Measurements from ENCODE around the gene ADAM8.
"Not testable (repeated sequence)": the region's sequence is repeated elsewhere in the genome, so short reads cannot be mapped to it uniquely, and the experiment has no call there.

Gene ADAM8

DNA sequence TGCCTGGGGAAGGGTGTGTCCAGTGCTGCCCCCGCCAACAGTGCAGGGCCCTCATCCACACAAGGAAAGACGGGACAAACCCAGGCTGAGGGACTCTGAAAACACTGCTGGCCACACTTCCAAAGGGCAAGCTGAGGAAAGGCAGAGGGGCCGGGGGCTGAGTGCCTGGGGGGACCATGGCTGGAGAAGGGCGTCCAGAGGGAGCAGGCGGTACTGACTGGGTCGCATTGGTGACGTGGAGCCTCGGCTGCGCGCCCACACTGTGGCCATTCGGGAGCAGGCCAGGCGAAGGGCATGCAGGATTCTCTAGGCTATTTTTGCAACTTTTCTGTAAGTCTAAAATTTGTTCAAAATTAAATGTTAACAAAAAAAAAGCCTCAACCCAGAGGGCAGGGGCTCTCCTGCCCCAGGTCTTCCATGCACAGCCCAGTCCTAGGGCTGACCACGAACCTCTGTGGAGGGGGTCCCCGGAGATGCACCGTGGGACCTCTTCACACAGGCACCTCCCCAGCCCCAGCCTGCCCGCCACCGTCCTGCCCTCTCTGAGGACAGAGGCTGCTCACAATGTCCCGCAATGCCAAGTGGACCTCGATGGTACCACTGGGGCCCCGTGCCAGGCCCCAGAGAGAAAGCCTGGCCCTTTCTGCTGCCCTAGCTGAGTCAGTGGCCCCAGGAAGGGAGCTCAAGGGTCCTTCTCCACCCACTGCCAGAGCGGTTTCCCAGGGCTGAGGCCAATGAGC, 10.4 kb downstream of the ADAM8 start:
- no peak for DNase-seq

GRCh38 chr10:133265052-133265451, 11.6 kb downstream of the ADAM8 start:
- not testable (repeated sequence) for DNase-seq

DNA sequence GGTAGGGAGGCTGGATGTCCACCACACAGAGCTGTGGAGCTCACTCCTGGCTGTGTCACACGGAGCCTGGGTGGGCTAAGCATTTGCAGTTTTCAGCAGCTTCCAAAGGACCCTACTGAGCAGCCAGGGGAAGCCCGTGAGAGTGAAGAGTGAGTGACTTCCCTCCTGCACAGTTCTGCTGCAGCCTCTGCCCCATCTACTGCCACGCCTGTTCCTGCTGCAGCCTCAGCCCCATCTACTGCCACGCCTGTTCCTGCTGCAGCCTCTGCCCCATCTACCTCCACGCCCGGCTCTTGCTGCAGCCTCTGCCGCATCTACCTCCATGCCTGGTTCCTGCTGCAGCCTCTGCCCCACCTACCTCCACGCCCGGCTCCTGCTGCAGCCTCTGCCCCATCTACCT, 12.2 kb downstream of the ADAM8 start:
- DNase-seq = no peak

DNA sequence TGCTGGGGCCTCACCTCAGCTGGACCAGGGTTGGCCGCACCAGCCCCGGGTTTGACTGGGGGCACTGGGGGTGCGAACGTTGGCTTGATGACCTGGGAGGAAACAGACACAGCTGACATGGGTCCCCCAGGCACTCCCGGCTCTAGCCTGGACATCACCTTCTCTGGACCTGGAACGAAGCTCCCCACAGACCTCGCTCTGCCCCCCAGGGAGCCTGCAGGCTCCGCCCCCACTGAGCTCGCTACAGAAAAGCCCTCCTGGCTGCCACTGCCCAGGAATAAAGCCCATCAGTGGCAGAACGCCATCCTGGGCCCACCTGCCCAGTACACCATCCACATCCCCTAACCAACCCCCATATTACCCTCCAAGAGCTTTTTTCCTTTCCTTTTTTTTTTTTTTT, 13.0 kb downstream of the ADAM8 start:
- no peak for DNase-seq

DNA sequence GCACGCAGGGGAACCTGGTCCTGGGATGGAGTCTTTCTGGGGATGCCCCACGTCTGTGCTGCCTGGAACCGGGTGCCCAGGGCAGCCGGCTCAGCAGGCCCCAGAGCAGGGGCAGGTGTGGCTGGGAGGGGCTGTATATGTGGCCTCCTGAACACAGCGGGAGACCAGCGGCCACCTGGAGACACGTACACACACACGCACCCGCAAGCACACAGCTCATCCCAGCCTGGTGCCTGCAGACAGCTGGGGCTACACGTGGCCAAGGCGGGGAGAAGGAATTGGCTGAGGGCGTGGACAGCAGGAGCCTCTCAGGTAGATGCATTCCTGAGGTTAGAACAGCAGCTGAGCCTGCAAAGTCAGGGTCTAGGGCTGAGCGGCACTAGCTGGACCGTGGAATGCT, 14.0 kb downstream of the ADAM8 start:
- no peak for DNase-seq

- peak; percentile 23 for DNase-seq
Observed at GRCh38 chr10:133261726-133262325, 14.8 kb downstream of the ADAM8 start.

GRCh38 chr10:133260895-133261725, 15.6 kb downstream of the ADAM8 start:
- no peak for DNase-seq

- no peak for DNase-seq
Observed at GRCh38 chr10:133259602-133259989, 17.1 kb downstream of the ADAM8 start.

DNA sequence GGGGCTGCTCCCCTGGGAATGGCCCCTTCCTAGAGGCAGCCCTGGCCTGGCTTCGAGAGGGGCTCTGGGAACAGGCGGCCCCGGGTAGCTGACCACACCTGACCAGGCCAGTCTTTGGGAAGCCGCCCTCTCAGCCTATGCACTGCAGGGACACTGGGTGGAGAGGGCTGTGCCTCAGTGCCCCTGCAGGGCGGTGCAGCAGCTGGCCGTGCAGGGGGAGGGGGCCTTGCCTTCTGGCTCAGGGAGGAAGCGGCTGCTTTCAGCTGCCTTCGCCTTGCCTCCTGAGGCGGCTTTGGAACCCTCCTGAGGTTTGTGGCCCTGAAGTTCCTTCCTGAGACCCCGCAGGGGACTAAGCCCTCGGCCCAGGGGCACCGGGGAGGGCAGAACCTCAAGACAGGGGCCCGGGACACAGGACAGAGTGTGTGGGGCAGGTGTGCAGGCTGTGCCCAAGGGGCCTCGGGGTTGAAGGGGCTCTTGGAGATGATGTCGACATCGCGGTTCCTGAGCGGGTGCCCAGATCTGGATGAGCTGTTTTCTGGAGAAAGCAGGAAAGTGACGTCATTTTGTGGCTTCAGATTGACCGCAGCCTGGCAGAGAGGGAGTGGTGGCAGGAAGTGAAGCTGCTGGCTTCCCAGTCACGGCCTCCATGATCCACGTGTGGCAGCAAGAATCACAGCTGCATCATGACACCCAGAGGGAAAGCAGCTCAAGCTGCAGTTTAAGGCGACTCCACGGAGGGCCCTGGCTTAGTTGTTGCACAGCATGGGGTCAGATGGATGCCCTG, 17.7 kb downstream of the ADAM8 start:
- DNase-seq = no peak

- DNase-seq = no peak
Observed at GRCh38 chr10:133258066-133258817, 18.4 kb downstream of the ADAM8 start.

- DNase-seq = no peak
Observed at GRCh38 chr10:133257489-133258065, 19.1 kb downstream of the ADAM8 start.

DNA sequence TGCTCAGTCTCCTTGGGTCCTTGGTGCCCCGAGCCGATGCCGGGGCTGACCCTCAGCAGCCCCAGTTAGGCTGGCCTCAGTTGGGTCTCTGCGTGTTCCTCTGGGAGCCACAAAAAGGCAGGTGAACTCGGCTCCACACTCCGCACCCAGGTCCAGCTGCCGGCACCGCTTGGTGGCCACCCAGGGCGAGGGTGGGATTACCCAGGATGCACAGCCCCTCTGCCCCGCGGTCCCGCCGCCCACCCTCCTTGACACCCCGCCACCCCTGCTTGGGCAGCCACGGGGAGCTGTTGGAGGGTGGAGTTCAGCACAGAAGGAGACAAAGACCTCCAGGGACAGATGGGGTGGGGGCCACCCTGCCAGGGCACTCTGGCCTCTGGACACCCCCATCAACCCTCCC, 21.3 kb downstream of the ADAM8 start:
- no peak for DNase-seq

DNA sequence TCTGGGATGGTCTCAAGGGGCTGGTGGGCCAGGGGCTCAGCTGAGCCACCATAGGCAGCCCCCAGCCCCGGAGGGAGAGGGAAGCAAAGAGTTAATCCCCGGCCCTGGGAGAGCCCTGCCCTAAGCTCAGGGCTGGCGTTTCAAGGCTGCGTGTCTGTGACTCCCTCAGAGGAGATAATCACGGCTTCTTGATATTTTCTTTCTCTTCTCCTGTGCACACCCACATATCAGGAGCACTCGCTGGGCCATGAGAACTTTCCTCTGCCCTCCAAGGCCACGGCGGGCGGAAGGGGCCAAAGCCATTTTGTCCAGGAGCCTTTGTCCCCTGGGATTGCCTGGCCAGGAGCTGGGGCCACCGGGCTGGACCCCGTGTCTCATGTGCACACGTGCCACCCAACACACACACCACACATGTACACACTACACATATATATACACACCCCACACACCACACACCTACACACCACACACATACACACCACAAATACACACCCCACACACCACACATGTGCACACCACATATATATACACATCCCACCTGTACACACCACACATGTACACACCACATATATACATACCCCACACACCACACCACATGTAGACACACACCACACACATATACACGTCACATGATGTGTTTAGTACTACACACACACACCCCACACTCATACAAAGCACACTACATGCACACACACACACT, 22.1 kb downstream of the ADAM8 start:
- DNase-seq = no peak

- no peak for DNase-seq
Observed at GRCh38 chr10:133253361-133253955, 23.2 kb downstream of the ADAM8 start.

- no peak for DNase-seq
Observed at GRCh38 chr10:133252223-133252552, 24.5 kb downstream of the ADAM8 start.

GRCh38 chr10:133251388-133252222, 25.1 kb downstream of the ADAM8 start:
- no peak for DNase-seq

GRCh38 chr10:133249975-133250754, 26.5 kb downstream of the ADAM8 start:
- no peak for DNase-seq

GRCh38 chr10:133249094-133249780, 27.4 kb downstream of the ADAM8 start:
- no peak for DNase-seq

DNA sequence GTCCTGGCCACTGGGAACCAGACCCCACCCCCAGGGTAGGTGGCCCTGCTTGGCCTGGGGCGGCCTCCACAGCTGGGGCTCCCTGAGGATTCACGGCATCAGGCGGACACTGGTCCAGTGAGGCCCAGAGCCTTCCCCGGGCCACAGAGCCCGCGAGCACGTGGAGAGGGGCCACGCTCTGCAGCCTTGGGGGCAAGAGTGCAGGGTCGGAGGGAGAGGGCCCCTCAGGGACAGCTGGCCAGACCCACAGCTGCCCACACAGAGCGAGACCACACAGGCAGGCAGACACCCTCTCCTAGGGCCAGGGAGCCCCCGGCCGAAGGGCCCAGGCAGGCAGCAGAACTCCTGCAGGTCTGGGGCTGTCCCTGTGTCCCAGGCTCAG, 28.3 kb downstream of the ADAM8 start:
- no peak for DNase-seq

Measured in NCI-H526 treated with DMSO at 0.1 percent for 48 hours (cell line).